HUES6 (cell line): ENCODE results near the gene RNU6-9.

Source experiments
- H3K27ac ChIP-seq: 2 replicates; pipeline ENCODE4 v1.7.0; 2013; ENCODE audit warnings: low read depth, mild to moderate bottlenecking, low read length, inconsistent platforms
- H3K27me3 ChIP-seq: 2 replicates; pipeline ENCODE4 v1.6.1; 2013; ENCODE audit warnings: low read length; ENCODE audit not compliant: control insufficient read depth, insufficient read depth
- H3K36me3 ChIP-seq: 2 replicates; pipeline ENCODE4 v1.6.1; 2013; ENCODE audit warnings: low read length; ENCODE audit not compliant: control insufficient read depth, insufficient read depth
- H3K4me1 ChIP-seq: 2 replicates; pipeline ENCODE4 v1.6.1; 2013; ENCODE audit warnings: low read length; ENCODE audit not compliant: control insufficient read depth, insufficient read depth
- H3K4me3 ChIP-seq: 2 replicates; pipeline ENCODE4 v1.5.1; 2013; ENCODE audit warnings: low read depth, low read length
- H3K9ac ChIP-seq: one replicate; pipeline ENCODE4 v1.6.1; 2013; ENCODE audit warnings: mild to moderate bottlenecking, low read length
- H3K9me3 ChIP-seq: 2 replicates; pipeline ENCODE4 v1.6.1; 2013; ENCODE audit warnings: low read depth, low read length; ENCODE audit not compliant: control insufficient read depth, insufficient read depth

Gene RNU6-9

GRCh38 chr19:900302-901111 is 7.2 kb downstream of the RNU6-9 start:
- H3K4me3 ChIP-seq = no peak overlapping the region
- no peaks in the 10 kb centered on the region for H3K9me3 ChIP-seq
- H3K27me3 ChIP-seq = no peaks in the 10 kb centered on the region
- no peak overlapping the region for H3K27ac ChIP-seq
- peaks cover 16% of the 10 kb centered on the region for H3K36me3 ChIP-seq
- peaks cover 11% of the 10 kb centered on the region for H3K4me1 ChIP-seq
- no peak overlapping the region for H3K9ac ChIP-seq

GRCh38 chr19:901216-902092 is 8.2 kb downstream of the RNU6-9 start:
- Histone ChIP-seq H3K4me1 (peaks cover 10% of the 10 kb centered on the region), H3K36me3 (peaks cover 16% of the 10 kb centered on the region)

GRCh38 chr19:902093-902370 is 8.7 kb downstream of the RNU6-9 start:
- H3K4me3 ChIP-seq = no peak overlapping the region
- H3K36me3 ChIP-seq = peaks cover 16% of the 10 kb centered on the region
- H3K4me1 ChIP-seq = peaks cover 10% of the 10 kb centered on the region
- no peaks in the 10 kb centered on the region for H3K27me3 ChIP-seq
- H3K27ac ChIP-seq = no peak overlapping the region
- no peak overlapping the region for H3K9ac ChIP-seq
- no peaks in the 10 kb centered on the region for H3K9me3 ChIP-seq

More at GRCh38 chr19:901216-902092, 8.2 kb downstream of the RNU6-9 start:
- Histone ChIP-seq H3K9ac (no peak overlapping the region), H3K27me3 (no peaks in the 10 kb centered on the region), H3K4me3 (no peak overlapping the region), H3K9me3 (no peaks in the 10 kb centered on the region), H3K27ac (no peak overlapping the region)

- Histone ChIP-seq H3K36me3 (peaks cover 14% of the 10 kb centered on the region), H3K4me1 (peaks cover 10% of the 10 kb centered on the region)
Measured at GRCh38 chr19:902446-903226, 9.4 kb downstream of the RNU6-9 start.

GRCh38 chr19:903266-903797 is 10.0 kb downstream of the RNU6-9 start:
- Histone ChIP-seq H3K4me3 (no peak overlapping the region), H3K9me3 (no peaks in the 10 kb centered on the region), H3K36me3 (peaks cover 14% of the 10 kb centered on the region), H3K27me3 (no peaks in the 10 kb centered on the region), H3K9ac (no peak overlapping the region), H3K27ac (no peak overlapping the region), H3K4me1 (peaks cover 10% of the 10 kb centered on the region)

More at GRCh38 chr19:902446-903226, 9.4 kb downstream of the RNU6-9 start:
- Histone ChIP-seq H3K27me3 (no peaks in the 10 kb centered on the region), H3K4me3 (no peak overlapping the region), H3K9ac (no peak overlapping the region), H3K27ac (no peak overlapping the region), H3K9me3 (no peaks in the 10 kb centered on the region)

- H3K4me1 ChIP-seq = peaks cover 18% of the 10 kb centered on the region
- H3K9ac ChIP-seq = no peak overlapping the region
- H3K36me3 ChIP-seq = peaks cover 5% of the 10 kb centered on the region
- no peak overlapping the region for H3K27ac ChIP-seq
- no peaks in the 10 kb centered on the region for H3K27me3 ChIP-seq
- no peak overlapping the region for H3K4me3 ChIP-seq
- no peaks in the 10 kb centered on the region for H3K9me3 ChIP-seq
Measured at GRCh38 chr19:904545-904944, 11.3 kb downstream of the RNU6-9 start.

GRCh38 chr19:906480-906879 is 13.2 kb downstream of the RNU6-9 start:
- Histone ChIP-seq H3K4me1 (peaks cover 7% of the 10 kb centered on the region), H3K9me3 (no peaks in the 10 kb centered on the region), H3K36me3 (no peaks in the 10 kb centered on the region; the same call in 1 of the 2 replicates), H3K4me3 (no peak overlapping the region), H3K27me3 (no peaks in the 10 kb centered on the region), H3K9ac (no peak overlapping the region), H3K27ac (no peak overlapping the region)

GRCh38 chr19:907183-907853 is 14.0 kb downstream of the RNU6-9 start:
- no peak overlapping the region for H3K27ac ChIP-seq
- no peak overlapping the region for H3K9ac ChIP-seq
- H3K4me1 ChIP-seq = peaks cover 7% of the 10 kb centered on the region
- no peak overlapping the region for H3K4me3 ChIP-seq
- no peaks in the 10 kb centered on the region for H3K27me3 ChIP-seq
- no peaks in the 10 kb centered on the region for H3K36me3 ChIP-seq
- no peaks in the 10 kb centered on the region for H3K9me3 ChIP-seq

- H3K27ac ChIP-seq = no peak overlapping the region
- H3K9me3 ChIP-seq = no peaks in the 10 kb centered on the region
- H3K27me3 ChIP-seq = peaks cover 9% of the 10 kb centered on the region
- H3K4me3 ChIP-seq = no peak overlapping the region
- no peaks in the 10 kb centered on the region for H3K36me3 ChIP-seq
- H3K4me1 ChIP-seq = peaks cover 10% of the 10 kb centered on the region
- no peak overlapping the region for H3K9ac ChIP-seq
Measured at GRCh38 chr19:911197-912033, 18.1 kb downstream of the RNU6-9 start.
